ENCODE results near the gene ESRP2. TPM values are rescaled to one million over a fixed set of nuclear protein-coding genes. Genes with fewer than 3 reads are reported as not detected.

The ESRP2 gene
- total and polyA plus RNA-seq, 9 of the 15 experiments (the other 6 are each of a cell fraction or from before 2014, with no cell fraction given) = 0.05 to 0.15 (median 0.07) TPM; not detected in 6

GRCh38 chr16:68190736-68191510, 45.0 kb downstream of the ESRP2 start (continued):
- TF ChIP-seq ZBTB40 (IDR thresholded peaks at IDR 0.05) (no peak), ZBTB40 (CRISPR knock-in tag; IDR thresholded peaks at IDR 0.05) (no peak), BRCA1 (IDR thresholded peaks at IDR 0.05) (no peak), BRCA1 (CRISPR knock-in tag; IDR thresholded peaks at IDR 0.05) (no peak)

All from K562 (cell line).